NCI-H748 treated with DMSO at 0.1 percent for 48 hours (cell line): ENCODE results near the gene REN.
A peak's percentile ranks its signal among the peaks of the same experiment; 100 is the strongest.

Experiments
- DNase-seq: peaks from one replicate; lab custom pipeline; 2025; lab: John Stamatoyannopoulos, UW

Gene REN

GRCh38 chr1:204152310-204153044 lies 13.7 kb downstream of the REN start:
- no peak for DNase-seq

- DNase-seq, result peak; percentile 23
Observed at GRCh38 chr1:204151552-204152309, 14.4 kb downstream of the REN start, which contains the start of gene ETNK2. Gene ETNK2, minus strand, starts transcription at chr1:204152044. Its CDS starts 192 bp downstream, at chr1:204151852.

- DNase-seq, result no peak
Observed at GRCh38 chr1:204150702-204151551, 15.2 kb downstream of the REN start.

GRCh38 chr1:204149635-204150565 lies 16.2 kb downstream of the REN start:
- no peak for DNase-seq

GRCh38 chr1:204149107-204149506 lies 17.0 kb downstream of the REN start:
- no peak for DNase-seq

- DNase-seq, result no peak
Observed at GRCh38 chr1:204147406-204148383, 18.4 kb downstream of the REN start.

GRCh38 chr1:204146965-204147364 lies 19.2 kb downstream of the REN start:
- no peak for DNase-seq

GRCh38 chr1:204146309-204146708 lies 19.8 kb downstream of the REN start:
- DNase-seq, result no peak

GRCh38 chr1:204145033-204145504 lies 21.1 kb downstream of the REN start:
- no peak for DNase-seq

- DNase-seq, result no peak
Observed at GRCh38 chr1:204143276-204144041, 22.7 kb downstream of the REN start.

GRCh38 chr1:204142032-204142974 lies 23.8 kb downstream of the REN start:
- no peak for DNase-seq

- no peak for DNase-seq
Observed at GRCh38 chr1:204141131-204141530, 25.0 kb downstream of the REN start.

GRCh38 chr1:204139952-204140351 lies 26.2 kb downstream of the REN start:
- no peak for DNase-seq

- DNase-seq, result no peak
Observed at GRCh38 chr1:204139088-204139487, 27.0 kb downstream of the REN start.

GRCh38 chr1:204136814-204137213 lies 29.3 kb downstream of the REN start:
- DNase-seq, result no peak

- DNase-seq, result no peak
Observed at GRCh38 chr1:204134103-204134502, 32.0 kb downstream of the REN start.

GRCh38 chr1:204132718-204133117 lies 33.4 kb downstream of the REN start:
- no peak for DNase-seq

- DNase-seq, result no peak
Observed at GRCh38 chr1:204131978-204132377, 34.2 kb downstream of the REN start.
